ENCODE results near the gene FGFRL1. TPM values are rescaled to one million over a fixed set of nuclear protein-coding genes. Genes with fewer than 3 reads are reported as not detected.

FGFRL1 gene
- total RNA-seq, 1 experiment from 2014 or later = 26.1 TPM

DNA sequence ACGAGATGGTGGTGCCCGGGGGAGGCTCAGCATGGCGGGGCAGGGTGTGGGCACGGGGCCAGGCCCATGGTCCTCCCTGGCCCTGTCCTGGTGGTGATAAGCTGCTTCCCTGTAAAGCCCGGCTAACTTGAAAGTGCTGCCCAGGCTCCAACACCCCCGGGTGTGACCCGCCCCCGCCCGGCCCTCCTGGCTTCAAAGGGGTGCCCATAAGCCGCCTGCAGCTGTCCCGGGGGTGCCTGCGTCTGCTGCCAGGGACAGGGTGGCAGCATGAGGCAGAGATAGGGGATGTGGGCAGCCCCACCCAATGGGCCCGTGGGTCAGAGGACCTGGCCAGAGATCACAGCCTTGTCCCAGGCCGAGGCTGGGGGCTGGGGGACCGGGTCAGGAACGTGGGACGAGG is 18.1 kb downstream of the FGFRL1 start:
- Histone ChIP-seq H3K56ac (ENCODE audit: insufficient read length, low read depth, low read length) (no peak overlapping the region), H3K4ac (ENCODE audit: low read depth, low read length) (no peak overlapping the region), H2AFZ (ENCODE audit: low read length) (no peak overlapping the region), H3K79me2 (ENCODE audit: insufficient read depth, low read length) (no peaks in the 10 kb centered on the region), H4K8ac (replicated peaks; ENCODE audit: insufficient read length, low read depth, low read length) (no peak overlapping the region), H4K91ac (ENCODE audit: insufficient read length, low read depth, low read length) (no peak overlapping the region), H3K18ac (ENCODE audit: insufficient read length, low read depth, low read length) (no peak overlapping the region), H3K79me1 (ENCODE audit: insufficient read depth, low read depth, low read length, poor library complexity, severe bottlenecking) (no peaks in the 10 kb centered on the region), H3T11ph (ENCODE audit: low read length) (no peak overlapping the region), H2BK12ac (ENCODE audit: insufficient read length, low read depth, low read length) (no peak overlapping the region), H3K9ac (ENCODE audit: extremely low read depth, insufficient read length, low read length) (no peak overlapping the region), H3K4me2 (ENCODE audit: insufficient read depth, insufficient read length, low read length) (no peak overlapping the region), H2BK120ac (ENCODE audit: low read depth, low read length, poor library complexity, severe bottlenecking) (no peak overlapping the region), H3K27me3 (ENCODE audit: insufficient read depth, low read length) (no peaks in the 10 kb centered on the region), H3K14ac (ENCODE audit: insufficient read depth, low read length) (no peak overlapping the region; the same call in 1 of the 2 replicates), H2BK20ac (ENCODE audit: low read depth, low read length, poor library complexity, severe bottlenecking) (no peak overlapping the region), H2AK5ac (ENCODE audit: insufficient read length, low read length) (no peak overlapping the region), H3K23ac (ENCODE audit: insufficient read length, low read depth, low read length) (no peak overlapping the region), H4K20me1 (ENCODE audit: control insufficient read depth, insufficient read depth, insufficient read length) (no peaks in the 10 kb centered on the region), H4K5ac (ENCODE audit: insufficient read length, low read depth, low read length) (no peak overlapping the region), H3K4me1 (ENCODE audit: insufficient read depth, low read length) (no peaks in the 10 kb centered on the region; the same call in 1 of the 2 replicates), H2BK5ac (ENCODE audit: insufficient read length, low read length) (no peak overlapping the region), H3K9me3 (ENCODE audit: control insufficient read depth, low read depth, low read length) (no peaks in the 10 kb centered on the region), H3K27ac (ENCODE audit: insufficient read length, low read depth, low read length) (no peak overlapping the region), H3K23me2 (ENCODE audit: insufficient read length, low read depth, low read length, poor library complexity, severe bottlenecking) (no peaks in the 10 kb centered on the region), H2BK15ac (ENCODE audit: low read depth, low read length) (no peak overlapping the region)
- no peak overlapping the region for H3K27ac Mint-ChIP-seq
- H3K9me3 Mint-ChIP-seq = peaks cover 0 to 2% of the 10 kb centered on the region in 2 experiments; a peak in 1 of 5 replicates
- peaks cover 0 to 4% of the 10 kb centered on the region in 2 experiments; a peak in 1 of 4 replicates for H3K4me1 Mint-ChIP-seq
- no peak overlapping the region for H3K4me3 Mint-ChIP-seq
- no CpG with 5 or more reads among the region's 17 CpGs for WGBS (ENCODE audit: extremely low coverage, insufficient read length, low lambda C conversion rate)
- H3K36me3 Mint-ChIP-seq (ENCODE audit: insufficient read depth in 1 of 3, low read depth in 3 of 3) = peaks cover 8 to 13% (median 12%) of the 10 kb centered on the region in 3 experiments; a peak in 6 of 7 replicates
- no peak for DNase-seq
- TF ChIP-seq, protein P1, sequence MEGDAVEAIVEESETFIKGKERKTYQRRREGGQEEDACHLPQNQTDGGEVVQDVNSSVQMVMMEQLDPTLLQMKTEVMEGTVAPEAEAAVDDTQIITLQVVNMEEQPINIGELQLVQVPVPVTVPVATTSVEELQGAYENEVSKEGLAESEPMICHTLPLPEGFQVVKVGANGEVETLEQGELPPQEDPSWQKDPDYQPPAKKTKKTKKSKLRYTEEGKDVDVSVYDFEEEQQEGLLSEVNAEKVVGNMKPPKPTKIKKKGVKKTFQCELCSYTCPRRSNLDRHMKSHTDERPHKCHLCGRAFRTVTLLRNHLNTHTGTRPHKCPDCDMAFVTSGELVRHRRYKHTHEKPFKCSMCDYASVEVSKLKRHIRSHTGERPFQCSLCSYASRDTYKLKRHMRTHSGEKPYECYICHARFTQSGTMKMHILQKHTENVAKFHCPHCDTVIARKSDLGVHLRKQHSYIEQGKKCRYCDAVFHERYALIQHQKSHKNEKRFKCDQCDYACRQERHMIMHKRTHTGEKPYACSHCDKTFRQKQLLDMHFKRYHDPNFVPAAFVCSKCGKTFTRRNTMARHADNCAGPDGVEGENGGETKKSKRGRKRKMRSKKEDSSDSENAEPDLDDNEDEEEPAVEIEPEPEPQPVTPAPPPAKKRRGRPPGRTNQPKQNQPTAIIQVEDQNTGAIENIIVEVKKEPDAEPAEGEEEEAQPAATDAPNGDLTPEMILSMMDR (conservative IDR thresholded peaks at IDR 0.05) = no peak
- H3K27me3 Mint-ChIP-seq (ENCODE audit: low read depth) = no peaks in the 10 kb centered on the region

Measured in H9 (cell line).